GM12892 (cell line): ENCODE data around the gene AUNIP.

ENCODE experiments used
- POLR2A ChIP-seq: IDR thresholded peaks from 2 replicates; pipeline ENCODE4 v1.6.1; 2011; ENCODE audit warnings: low read depth, low read length, control low read depth
- POLR2AphosphoS5 ChIP-seq: IDR thresholded peaks from 2 replicates; pipeline ENCODE4 v1.6.1; 2011; ENCODE audit warnings: low read depth, low read length, control low read depth

DNA sequence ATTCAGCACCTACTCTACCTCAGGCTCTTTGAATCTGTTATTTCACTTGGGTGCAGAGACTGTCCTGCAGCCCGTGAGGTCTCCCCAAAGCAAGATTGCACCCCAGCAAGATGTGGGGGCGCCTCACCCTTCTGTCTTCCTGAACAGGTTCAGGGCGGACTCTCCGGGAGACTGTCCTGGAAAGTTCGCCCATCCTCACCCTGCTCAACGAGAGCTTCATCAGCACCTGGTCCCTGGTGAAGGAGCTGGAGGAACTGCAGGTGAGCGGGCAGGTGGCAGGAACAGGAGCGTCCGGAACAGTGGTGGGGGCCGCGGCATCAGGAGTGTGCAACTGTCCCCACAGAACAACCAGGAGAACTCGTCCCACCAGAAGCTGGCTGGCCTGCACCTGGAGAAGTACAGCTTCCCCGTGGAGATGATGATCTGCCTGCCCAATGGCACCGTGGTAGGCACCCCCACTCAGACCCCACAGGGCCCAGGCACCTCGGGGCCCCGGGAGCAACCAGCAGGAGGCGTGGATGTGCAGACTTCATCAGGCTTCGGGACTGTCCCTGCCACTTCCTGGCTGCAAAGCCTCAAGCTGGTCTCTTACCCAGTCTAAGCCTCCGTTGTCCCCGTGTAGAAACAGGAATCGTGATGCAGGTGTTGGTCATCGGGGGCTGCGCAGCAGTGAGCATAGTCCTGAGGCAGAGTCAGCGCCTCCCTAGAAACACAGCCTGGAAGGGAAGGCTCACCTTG, 45.4 kb downstream of the AUNIP start:
- TF ChIP-seq POLR2A (no peak), POLR2AphosphoS5 (no peak)
